Activated naive CD4-positive, alpha-beta T cell treated with anti-CD3 and anti-CD28 coated beads, Interleukin-2, amount 10 ng/mL, durations not matched to agents 7 days and 5 days (primary cell): ENCODE measurements around the gene CEP95.
"Not testable (repeated sequence)": the region's sequence is repeated elsewhere in the genome, so short reads cannot be mapped to it uniquely, and the experiment has no call there.

Experiments used
- CTCF ChIA-PET: fragments of 350-600 bp; sonication (Branson Sonifier 250); formaldehyde crosslinking; loops from one replicate; lab custom pipeline; 2021; ENCODE audit warnings: antibody characterized with exemption; lab: Charles Lee
- DNase-seq: peaks from one replicate; pipeline ENCODE4 v3.0.0-alpha.2; 2020
- H3K27ac Mint-ChIP-seq: one replicate; pipeline ENCODE4 v1.8.0; 2021; ENCODE audit warnings: mild to moderate bottlenecking, moderate library complexity, mixed read lengths
- H3K27me3 Mint-ChIP-seq: one replicate; pipeline ENCODE4 v1.8.0; 2021; ENCODE audit warnings: mild to moderate bottlenecking, mixed read lengths
- H3K36me3 Mint-ChIP-seq: one replicate; pipeline ENCODE4 v1.8.0; 2021; ENCODE audit warnings: mixed read lengths
- H3K4me1 Mint-ChIP-seq: one replicate; pipeline ENCODE4 v1.8.0; 2021; ENCODE audit warnings: mixed read lengths
- H3K4me3 Mint-ChIP-seq: one replicate; pipeline ENCODE4 v1.8.0; 2021; ENCODE audit warnings: mild to moderate bottlenecking, moderate library complexity, mixed read lengths
- H3K9me3 Mint-ChIP-seq: one replicate; pipeline ENCODE4 v1.8.0; 2021; ENCODE audit warnings: mixed read lengths

The CEP95 gene

GRCh38 chr17:64484380-64484779 lies 22.4 kb upstream of the CEP95 start:
- peaks cover 37% of the 10 kb centered on the region for H3K36me3 Mint-ChIP-seq
- no peak overlapping the region for H3K4me3 Mint-ChIP-seq
- no peaks in the 10 kb centered on the region for H3K9me3 Mint-ChIP-seq
- H3K27me3 Mint-ChIP-seq = no peaks in the 10 kb centered on the region
- peaks cover 14% of the 10 kb centered on the region for H3K4me1 Mint-ChIP-seq
- CTCF ChIA-PET = interaction anchor here (0.8 to 6.0 kb wide), 2 partner anchors 64 to 165 kb away, joined by 5 to 46 read pairs; no protein-coding TSS in a partner anchor
- DNase-seq = no peak
- peak overlapping the region; percentile 69 for H3K27ac Mint-ChIP-seq

GRCh38 chr17:64488301-64488700 lies 18.5 kb upstream of the CEP95 start:
- no peak for DNase-seq
- Mint-ChIP-seq H3K36me3 (peaks cover 55% of the 10 kb centered on the region), H3K4me3 (no peak overlapping the region), H3K9me3 (no peaks in the 10 kb centered on the region), H3K27ac (no peak overlapping the region), H3K27me3 (no peaks in the 10 kb centered on the region), H3K4me1 (peaks cover 30% of the 10 kb centered on the region)
- CTCF ChIA-PET = interaction anchor here (10.6 kb wide), 1 partner anchor 68 kb away, joined by 264 read pairs; no protein-coding TSS in a partner anchor

- peaks cover 43% of the 10 kb centered on the region for H3K36me3 Mint-ChIP-seq
- peak; percentile 81 for DNase-seq
- no peak overlapping the region for H3K4me3 Mint-ChIP-seq
- H3K27ac Mint-ChIP-seq = no peak overlapping the region
- H3K4me1 Mint-ChIP-seq = peaks cover 44% of the 10 kb centered on the region
- H3K27me3 Mint-ChIP-seq = no peaks in the 10 kb centered on the region
- CTCF ChIA-PET = interaction anchor here (0.7 to 10.6 kb wide), 34 partner anchors 9 to 248 kb away, joined by 3 to 264 read pairs (median 4); partner anchors contain the start of genes CEP95 and DDX5
- H3K9me3 Mint-ChIP-seq = no peaks in the 10 kb centered on the region
Observed at GRCh38 chr17:64491034-64491860, 15.5 kb upstream of the CEP95 start.

GRCh38 chr17:64491994-64492393 lies 14.8 kb upstream of the CEP95 start:
- H3K4me3 Mint-ChIP-seq = no peak overlapping the region

GRCh38 chr17:64492481-64493109 lies 14.2 kb upstream of the CEP95 start:
- Mint-ChIP-seq H3K9me3 (no peaks in the 10 kb centered on the region), H3K4me3 (no peak overlapping the region), H3K4me1 (peaks cover 54% of the 10 kb centered on the region), H3K27ac (peak overlapping the region; percentile 28), H3K36me3 (peaks cover 44% of the 10 kb centered on the region), H3K27me3 (no peaks in the 10 kb centered on the region)
- CTCF ChIA-PET = interaction anchor here (0.6 to 10.6 kb wide), 9 partner anchors 13 to 450 kb away, joined by 3 to 264 read pairs (median 3); partner anchors contain the start of genes CEP95 and DDX5
- peak; percentile 32 for DNase-seq

More at GRCh38 chr17:64491994-64492393, 14.8 kb upstream of the CEP95 start:
- Mint-ChIP-seq H3K27ac (no peak overlapping the region), H3K27me3 (no peaks in the 10 kb centered on the region), H3K36me3 (peaks cover 45% of the 10 kb centered on the region), H3K4me1 (peaks cover 48% of the 10 kb centered on the region), H3K9me3 (no peaks in the 10 kb centered on the region)
- CTCF ChIA-PET = interaction anchor here (0.6 to 10.6 kb wide), 13 partner anchors 12 to 450 kb away, joined by 3 to 264 read pairs (median 4); partner anchors contain the start of genes CEP95 and DDX5
- no peak for DNase-seq

GRCh38 chr17:64494121-64494520 lies 12.7 kb upstream of the CEP95 start:
- DNase-seq = no peak
- peak overlapping the region; percentile 45 for H3K4me3 Mint-ChIP-seq
- no peak overlapping the region for H3K27ac Mint-ChIP-seq
- H3K4me1 Mint-ChIP-seq = peaks cover 68% of the 10 kb centered on the region
- no peaks in the 10 kb centered on the region for H3K9me3 Mint-ChIP-seq
- CTCF ChIA-PET = interaction anchor here (0.6 to 10.6 kb wide), 3 partner anchors 12 to 74 kb away, joined by 3 to 264 read pairs (median 27); partner anchors contain the start of genes CEP95 and DDX5
- H3K36me3 Mint-ChIP-seq = peaks cover 49% of the 10 kb centered on the region
- H3K27me3 Mint-ChIP-seq = no peaks in the 10 kb centered on the region

GRCh38 chr17:64495300-64495699 lies 11.5 kb upstream of the CEP95 start:
- DNase-seq, H3K9me3 Mint-ChIP-seq, H3K27ac Mint-ChIP-seq, H3K27me3 Mint-ChIP-seq: not testable (repeated sequence)
- Mint-ChIP-seq H3K4me3 (peak overlapping the region; percentile 98), H3K36me3 (peaks cover 58% of the 10 kb centered on the region), H3K4me1 (peaks cover 79% of the 10 kb centered on the region)
- CTCF ChIA-PET = interaction anchor here (1.7 to 10.6 kb wide), 3 partner anchors 11 to 154 kb away, joined by 5 to 264 read pairs (median 27); partner anchors contain the start of genes CEP95 and DDX5

- H3K36me3 Mint-ChIP-seq = peaks cover 60% of the 10 kb centered on the region
Observed at GRCh38 chr17:64496348-64496785, 10.4 kb upstream of the CEP95 start.

GRCh38 chr17:64496786-64497564 lies 9.8 kb upstream of the CEP95 start, which contains the start of gene POLG2:
Gene POLG2 (minus strand): TSS chr17:64497054. CDS start chr17:64496968, 86 bp downstream.
- Mint-ChIP-seq H3K4me1 (peaks cover 87% of the 10 kb centered on the region), H3K9me3 (no peaks in the 10 kb centered on the region), H3K36me3 (peaks cover 60% of the 10 kb centered on the region), H3K27me3 (no peaks in the 10 kb centered on the region), H3K4me3 (peak within 1 kb of the TSS; percentile 98), H3K27ac (peak within 1 kb of the TSS; percentile 96)
- CTCF ChIA-PET = interaction anchor here (0.7 to 10.6 kb wide), 7 partner anchors 9 to 243 kb away, joined by 3 to 264 read pairs (median 4); partner anchors contain the start of genes CEP95 and DDX5
- DNase-seq = peak; percentile 96

More at GRCh38 chr17:64496348-64496785, 10.4 kb upstream of the CEP95 start:
- Mint-ChIP-seq H3K4me3 (peak overlapping the region; percentile 98), H3K27me3 (no peaks in the 10 kb centered on the region), H3K9me3 (no peaks in the 10 kb centered on the region), H3K27ac (peak overlapping the region; percentile 96), H3K4me1 (peaks cover 85% of the 10 kb centered on the region)
- no peak for DNase-seq
- CTCF ChIA-PET = interaction anchor here (0.7 to 10.6 kb wide), 6 partner anchors 10 to 244 kb away, joined by 3 to 264 read pairs (median 4); partner anchors contain the start of genes CEP95 and DDX5

GRCh38 chr17:64497565-64498035 lies 9.2 kb upstream of the CEP95 start:
- Mint-ChIP-seq H3K4me1 (peaks cover 90% of the 10 kb centered on the region), H3K4me3 (peak overlapping the region; percentile 98), H3K36me3 (peaks cover 63% of the 10 kb centered on the region), H3K27ac (peak overlapping the region; percentile 96), H3K9me3 (no peaks in the 10 kb centered on the region), H3K27me3 (no peaks in the 10 kb centered on the region)
- CTCF ChIA-PET = interaction anchor here (0.8 to 10.6 kb wide), 6 partner anchors 8 to 242 kb away, joined by 3 to 264 read pairs (median 4); partner anchors contain the start of genes CEP95 and DDX5
- no peak for DNase-seq

- no peak overlapping the region for H3K4me3 Mint-ChIP-seq
- peak overlapping the region; percentile 96 for H3K27ac Mint-ChIP-seq
- H3K9me3 Mint-ChIP-seq = no peaks in the 10 kb centered on the region
- H3K4me1 Mint-ChIP-seq = peaks cover 93% of the 10 kb centered on the region
- CTCF ChIA-PET = interaction anchor here (1.2 to 10.6 kb wide), 4 partner anchors 7 to 151 kb away, joined by 4 to 264 read pairs (median 16); partner anchors contain the start of genes CEP95 and DDX5
- no peak for DNase-seq
- H3K27me3 Mint-ChIP-seq = no peaks in the 10 kb centered on the region
- H3K36me3 Mint-ChIP-seq = peaks cover 68% of the 10 kb centered on the region
Observed at GRCh38 chr17:64498308-64499203, 8.2 kb upstream of the CEP95 start.
